Retina (tissue), 1 donor: ENCODE results near the gene MESD.

Source experiments
- DNase-seq: peaks from one replicate; pipeline ENCODE4 v3.0.0-alpha.2; 2016

The MESD gene

DNA sequence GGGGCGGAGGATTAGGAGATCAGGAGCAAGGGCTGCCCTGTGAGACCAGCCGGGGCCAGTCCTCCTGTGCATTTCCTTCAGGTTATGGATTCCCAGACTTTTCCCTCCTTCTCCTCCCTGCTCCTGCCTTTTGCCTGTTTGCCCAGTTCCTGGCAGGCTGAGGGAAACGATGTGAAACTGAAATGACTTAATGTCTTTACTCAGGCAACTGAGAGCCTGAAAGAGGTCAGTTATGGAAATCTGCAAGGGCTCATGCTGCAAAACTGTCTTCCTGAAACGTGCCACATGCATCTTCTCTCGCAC lies 57.2 kb downstream of the MESD start:
- DNase-seq, result no peak

DNA sequence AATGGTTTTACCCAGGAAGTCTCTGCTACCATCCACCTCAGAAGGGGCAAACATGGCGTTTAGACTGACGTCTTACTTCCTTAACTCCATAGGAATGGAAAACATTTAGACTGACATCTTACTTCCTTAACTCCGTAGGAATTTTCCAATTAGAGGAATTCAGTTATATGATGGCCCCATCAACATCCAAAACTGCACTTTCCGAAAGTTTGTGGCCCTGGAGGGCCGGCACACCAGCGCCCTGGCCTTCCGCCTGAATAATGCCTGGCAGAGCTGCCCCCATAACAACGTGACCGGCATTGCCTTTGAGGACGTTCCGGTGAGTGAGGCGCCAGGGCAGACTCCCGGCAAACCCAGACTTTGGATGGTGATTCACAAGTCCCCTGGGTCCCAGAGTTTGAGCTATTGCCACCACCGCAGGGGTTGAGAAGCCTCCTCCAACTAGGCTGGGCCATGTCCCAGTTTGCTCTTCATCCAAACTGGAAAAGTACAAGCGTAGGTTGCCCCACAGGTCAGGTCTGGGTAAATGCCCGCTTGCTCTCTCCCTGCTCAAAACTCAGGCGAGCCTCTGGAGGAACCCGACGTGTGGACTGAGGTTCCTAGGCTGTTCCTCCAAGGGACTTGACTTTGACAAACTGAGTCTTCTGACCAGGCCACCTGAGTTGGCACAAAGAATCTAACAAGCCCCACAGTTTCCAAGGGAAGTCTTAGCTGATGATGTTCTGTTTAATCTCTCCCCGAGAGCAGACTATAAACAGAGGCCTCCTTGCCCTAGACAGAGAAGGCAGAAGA lies 57.7 kb downstream of the MESD start:
- DNase-seq, result no peak

DNA sequence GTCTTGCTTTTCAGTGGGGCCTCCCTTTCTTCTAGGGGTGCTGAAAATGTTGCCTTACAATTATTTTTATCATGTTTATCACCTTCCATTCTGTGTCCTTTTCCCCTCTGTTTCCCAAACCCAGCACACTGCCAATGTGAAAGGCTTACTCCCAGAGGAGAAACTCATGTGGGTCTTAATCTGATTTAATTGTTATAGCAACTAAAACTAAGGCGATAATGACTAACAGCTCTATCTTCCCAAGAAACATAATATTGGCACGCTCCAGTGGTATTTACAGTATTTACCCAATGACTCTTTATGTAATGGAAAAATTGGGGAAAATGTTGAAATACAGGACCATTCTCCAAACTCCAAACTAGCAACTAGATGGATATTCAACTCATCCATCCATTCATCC lies 58.4 kb downstream of the MESD start:
- no peak for DNase-seq

DNA sequence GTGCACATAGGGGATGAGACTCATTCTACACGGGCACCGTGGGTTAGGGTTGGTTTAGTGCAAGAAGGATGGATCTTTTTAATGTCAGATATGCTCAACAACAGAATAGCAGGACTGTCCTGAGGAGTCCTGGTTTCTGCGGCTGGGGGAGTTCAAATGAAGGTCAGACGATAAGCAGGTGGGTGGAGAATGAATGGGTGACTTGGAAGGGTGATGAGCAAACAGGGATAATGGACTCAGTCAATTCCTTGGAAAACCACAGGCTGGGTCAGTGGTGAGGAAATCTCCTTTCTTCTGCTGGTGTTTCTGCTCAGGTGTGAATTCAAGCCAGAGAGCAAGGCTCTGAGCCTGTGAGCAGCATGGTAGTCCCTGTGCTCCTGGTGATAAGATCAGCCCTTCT lies 59.9 kb downstream of the MESD start:
- DNase-seq, result no peak

DNA sequence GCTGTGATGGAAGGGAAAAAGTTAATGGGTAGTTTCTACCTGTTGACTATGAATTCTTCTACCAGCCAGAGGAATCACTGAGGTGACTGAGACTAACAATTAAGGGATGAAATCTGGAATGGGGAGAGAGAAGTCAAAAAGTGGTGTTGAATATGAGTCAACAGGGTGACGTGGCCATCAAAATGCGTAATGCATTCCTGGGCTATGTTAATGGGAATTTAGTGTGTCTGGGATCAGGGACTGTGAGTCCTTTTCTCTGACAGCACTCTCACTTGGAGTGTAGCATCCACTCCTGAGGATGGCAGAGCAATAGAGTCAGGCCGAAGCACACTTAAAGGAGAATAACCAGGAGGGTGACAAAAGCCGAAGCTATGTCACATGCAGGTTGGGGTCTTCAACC lies 60.4 kb downstream of the MESD start:
- no peak for DNase-seq

DNA sequence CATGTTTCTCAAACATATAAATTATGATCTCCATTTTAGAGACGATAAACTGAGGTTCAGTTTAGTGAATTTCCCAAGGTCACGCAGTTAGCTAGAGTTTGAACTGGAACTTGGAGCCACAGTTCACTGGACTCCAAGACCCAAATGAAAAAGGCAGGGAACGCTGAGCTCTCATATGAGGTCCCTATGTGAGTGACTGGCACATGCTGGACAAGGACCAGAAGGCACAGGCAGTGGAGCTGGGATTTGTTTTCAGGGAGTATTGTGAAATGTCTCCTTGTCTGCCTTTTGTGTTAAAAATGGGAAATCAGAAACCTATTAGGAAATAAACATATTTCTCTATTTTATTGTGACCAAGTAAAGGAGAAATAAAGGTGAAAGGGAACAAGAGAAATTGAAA lies 63.5 kb downstream of the MESD start:
- DNase-seq, result no peak

DNA sequence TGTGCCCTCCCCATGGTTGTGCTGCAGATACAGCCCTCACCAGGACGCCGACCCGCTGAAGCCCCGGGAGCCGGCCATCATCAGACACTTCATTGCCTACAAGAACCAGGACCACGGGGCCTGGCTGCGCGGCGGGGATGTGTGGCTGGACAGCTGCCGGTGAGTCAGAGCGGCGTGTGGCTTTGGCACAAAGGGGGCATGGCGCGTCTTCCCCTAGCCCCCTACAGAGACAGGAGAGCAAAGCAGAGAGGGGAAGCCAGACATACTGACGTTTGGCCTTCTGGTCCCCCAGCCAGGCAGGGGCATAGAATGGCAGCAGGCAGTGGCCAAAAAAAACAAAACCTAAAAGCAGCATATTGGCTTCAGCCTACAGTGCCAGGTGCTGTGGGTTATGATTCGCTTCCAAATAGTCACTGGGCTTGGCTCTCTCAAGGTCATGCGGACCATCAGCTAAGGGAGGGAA lies 64.0 kb downstream of the MESD start:
- DNase-seq, result no peak

DNA sequence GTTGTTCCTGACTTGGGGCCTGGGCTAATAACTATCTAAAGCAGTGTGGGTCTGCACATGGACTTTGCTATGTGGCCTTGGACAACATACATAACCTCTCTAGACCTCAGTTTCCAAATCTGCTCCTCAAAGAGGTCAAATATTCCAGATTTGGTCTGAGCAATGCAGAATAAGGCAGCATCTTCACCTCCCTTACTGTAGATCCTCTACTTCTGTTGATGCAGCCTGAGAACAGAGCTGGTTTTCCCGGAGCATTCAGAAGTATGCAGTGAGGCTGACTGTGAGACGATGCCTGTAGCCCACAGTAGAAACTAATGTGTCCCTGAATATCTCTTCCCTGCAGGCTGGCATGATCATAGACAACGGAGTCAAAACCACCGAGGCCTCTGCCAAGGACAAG lies 65.3 kb downstream of the MESD start:
- DNase-seq, result no peak

DNA sequence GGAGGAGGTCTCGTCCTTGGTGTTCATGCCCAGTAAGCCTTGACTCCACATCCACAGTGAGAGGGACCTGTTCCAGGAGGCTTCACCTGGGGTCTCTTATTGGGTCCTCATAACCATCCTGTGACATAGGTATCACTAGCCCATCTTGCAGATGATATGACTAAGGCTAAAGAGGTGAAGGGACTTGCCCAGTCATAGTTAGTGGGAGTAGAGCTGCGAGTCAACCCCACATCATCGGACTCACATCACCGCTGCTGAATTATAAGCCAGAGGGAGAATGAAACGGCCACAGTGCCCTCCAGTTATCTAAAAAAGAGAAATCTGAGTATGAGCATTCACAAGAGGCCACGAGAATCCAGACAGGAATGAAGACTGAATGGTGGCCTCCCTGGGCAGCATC lies 66.0 kb downstream of the MESD start:
- no peak for DNase-seq

DNA sequence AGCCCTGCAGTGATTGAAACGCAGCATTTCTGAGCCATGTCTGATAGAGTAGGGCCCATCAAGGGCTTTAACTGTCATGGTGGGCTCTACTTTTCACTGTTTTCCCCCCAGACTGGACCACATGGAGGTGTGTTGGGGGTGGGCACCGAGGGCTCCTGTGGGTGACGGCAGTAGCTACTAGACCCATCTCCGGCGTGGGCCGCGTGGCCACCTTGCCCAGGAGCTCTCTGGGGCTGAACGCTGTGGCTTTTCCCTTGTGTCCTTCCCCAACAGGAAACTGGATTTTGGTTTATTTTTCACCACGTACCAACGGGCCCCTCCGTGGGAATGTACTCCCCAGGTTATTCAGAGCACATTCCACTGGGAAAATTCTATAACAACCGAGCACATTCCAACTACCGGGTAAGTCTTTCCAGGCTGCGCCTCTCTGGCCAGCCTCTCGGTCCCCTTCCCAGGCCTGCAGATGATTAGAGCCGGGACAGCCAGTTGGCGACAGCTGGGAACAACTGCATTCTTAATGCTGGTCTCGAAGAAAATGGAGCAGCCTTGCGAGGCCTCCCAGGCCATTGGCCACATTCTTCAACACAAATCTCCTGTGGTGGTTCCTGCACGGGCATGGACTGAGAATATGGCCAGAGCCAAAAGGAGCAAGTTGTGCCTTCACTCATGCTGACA lies 67.7 kb downstream of the MESD start:
- DNase-seq, result no peak

DNA sequence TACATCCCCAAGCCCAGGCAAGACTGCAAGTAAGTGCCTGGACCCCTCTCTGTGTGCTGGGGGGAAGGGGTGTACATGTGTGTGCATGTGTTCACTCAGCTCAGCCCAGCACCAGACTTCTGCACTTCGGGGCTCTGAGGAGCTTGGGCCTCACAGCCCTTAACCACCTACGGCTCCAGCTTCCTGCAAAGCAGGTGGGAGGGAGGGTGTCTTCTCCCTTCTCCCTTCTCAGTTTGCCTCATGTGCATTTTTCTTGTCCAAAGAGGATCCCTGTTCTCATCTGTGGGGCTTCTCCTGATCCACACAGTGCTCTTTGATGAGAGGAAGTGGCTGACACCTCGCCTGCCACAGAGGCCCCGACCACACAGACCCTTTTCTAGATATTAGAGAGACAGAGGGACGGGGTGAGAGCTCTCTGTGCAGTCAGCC lies 69.3 kb downstream of the MESD start:
- DNase-seq, result no peak

DNA sequence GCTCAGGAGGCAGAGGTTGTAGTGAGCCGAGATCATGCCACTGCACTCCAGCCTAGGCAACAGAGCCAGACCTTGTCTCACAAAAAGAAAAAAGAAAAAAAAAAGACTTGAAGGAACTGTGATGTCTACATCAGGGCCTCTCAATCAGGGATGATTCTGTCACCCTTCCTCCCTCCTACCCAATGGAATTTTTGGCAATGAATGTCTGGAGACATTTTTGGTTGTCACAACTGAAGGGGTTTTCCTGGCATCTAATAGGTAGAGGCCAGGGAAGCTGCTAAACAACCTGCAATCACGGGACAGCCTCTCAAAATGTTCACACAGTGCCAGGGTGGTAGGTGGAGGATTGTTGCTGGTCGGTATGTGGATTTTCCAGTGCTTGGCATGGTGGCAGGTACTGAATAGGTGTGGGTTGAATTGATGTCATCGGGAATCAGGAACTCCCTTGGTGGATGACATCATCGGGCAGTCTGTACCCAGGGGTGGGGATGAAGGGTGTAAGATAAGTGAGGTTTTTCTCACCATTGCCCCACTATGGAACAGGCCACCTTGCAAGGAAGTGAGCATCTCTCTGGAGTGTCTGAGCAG lies 71.3 kb downstream of the MESD start:
- DNase-seq, result no peak

DNA sequence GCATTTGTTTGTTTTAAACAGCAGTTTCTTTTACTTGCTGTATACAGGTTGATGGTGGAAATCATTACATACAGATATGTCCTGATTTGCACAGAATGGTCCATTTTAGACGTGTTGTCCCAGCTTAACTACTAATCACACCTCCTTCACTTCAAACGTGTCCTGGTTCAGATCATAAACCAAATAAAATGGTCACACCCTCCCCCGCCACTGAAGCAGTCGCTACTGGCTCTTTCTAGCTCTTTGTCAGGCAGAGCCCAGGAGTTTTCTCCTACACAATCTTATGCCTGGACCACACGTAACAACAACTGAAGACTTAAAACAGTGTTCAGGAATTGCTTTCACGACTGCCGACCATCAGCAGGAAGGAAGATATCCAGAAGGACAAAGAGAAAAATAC lies 73.6 kb downstream of the MESD start:
- DNase-seq, result no peak

DNA sequence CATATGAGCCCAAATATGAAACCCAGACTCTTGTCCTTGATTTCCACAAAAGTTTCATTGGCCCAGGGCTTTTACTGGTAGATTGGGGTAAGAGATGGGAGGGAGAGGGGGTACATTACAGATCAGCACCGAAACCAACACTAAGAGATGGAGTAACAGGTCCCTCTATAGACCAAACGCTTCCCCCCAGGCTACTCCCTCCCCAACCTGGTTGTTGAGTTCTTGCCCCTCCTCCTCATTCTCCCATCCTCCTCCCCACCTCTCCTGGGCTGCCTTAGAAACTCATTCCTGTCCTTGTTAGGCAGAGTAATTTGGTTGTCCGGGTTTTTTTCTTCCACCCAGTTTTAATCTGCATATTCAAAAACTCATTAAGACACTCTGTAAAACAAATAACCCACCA lies 74.1 kb downstream of the MESD start:
- no peak for DNase-seq

DNA sequence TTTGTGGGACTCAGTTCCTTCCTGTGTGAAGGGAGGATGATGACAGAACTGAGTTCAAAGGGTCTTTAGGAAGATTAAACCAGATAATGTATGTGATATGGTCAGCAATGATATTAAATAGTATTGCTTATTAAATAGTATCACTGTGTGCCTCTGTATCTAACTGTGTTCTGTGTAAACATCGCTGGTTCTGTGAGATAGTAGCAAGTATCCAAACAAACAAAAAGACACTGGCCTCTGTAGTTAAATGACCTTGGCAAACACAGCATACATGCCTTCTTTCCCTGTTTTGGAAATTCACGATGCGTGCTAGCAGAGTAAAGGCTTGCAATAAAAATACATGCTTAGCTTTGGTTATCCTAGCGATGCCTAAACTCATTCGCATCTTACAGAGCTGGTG lies 76.1 kb downstream of the MESD start:
- DNase-seq, result no peak

DNA sequence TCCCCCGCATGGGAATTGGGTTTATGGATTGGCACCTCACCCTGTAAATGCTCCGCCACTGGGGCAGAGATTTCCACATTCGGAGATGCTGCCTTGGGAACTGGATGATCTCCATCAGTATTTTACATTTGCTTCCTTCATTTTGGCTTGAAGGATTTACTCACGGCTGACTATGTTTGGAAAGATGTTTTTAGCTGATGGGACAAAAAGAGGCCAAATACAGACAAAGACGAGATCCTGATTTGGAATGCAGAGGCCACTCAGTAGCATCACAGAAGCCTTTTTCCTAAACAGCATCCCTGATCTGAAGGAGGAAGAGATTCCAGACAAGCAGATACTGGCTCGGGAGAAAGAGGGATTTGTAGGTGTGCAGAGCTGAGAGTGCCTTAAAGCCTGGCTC lies 76.9 kb downstream of the MESD start:
- DNase-seq, result no peak

DNA sequence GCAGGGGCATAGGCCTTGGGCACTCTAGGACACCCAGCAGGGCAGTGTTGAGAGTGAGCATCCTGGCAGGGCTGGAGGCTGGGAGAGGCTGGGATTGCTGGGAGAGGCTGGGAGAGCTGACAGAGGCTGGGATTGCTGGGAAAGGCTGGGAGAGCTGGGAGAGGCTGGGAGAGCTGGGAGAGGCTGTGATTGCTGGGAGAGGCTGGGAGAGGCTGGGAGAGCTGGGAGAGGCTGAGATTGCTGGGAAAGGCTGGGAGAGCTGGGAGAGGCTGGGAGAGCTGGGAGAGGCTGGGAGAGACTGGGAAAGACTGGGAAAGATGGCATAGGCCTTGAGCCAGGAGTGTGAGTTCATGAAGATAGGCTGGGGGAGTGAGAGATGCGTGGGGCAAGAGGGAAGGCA lies 77.8 kb downstream of the MESD start:
- no peak for DNase-seq

DNA sequence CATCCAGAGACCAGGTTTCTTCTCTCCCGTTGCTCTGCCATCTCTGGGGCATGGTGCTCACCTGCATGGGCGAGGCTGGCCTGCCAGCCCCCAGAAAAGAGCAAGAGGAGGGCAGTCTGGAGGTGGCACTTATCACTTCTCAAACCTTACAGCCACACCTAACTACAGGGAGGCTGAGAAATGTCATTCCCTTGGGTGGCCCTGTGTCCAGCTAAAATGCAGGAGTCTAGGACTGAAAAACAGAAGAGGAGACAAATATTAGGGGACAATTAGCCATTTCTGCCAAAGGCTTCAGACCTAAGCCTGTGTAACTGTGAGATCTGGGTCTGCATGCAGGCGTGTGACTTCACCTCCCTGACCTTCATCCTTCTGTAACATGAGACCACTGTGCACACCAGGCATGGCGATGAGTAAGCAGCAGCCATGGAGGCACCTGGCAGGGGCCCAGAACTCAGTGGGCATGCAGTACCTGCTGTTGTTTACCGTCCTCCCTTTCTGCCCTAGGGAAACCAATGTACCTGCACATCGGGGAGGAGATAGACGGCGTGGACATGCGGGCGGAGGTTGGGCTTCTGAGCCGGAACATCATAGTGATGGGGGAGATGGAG lies 83.4 kb downstream of the MESD start:
- no peak for DNase-seq

DNA sequence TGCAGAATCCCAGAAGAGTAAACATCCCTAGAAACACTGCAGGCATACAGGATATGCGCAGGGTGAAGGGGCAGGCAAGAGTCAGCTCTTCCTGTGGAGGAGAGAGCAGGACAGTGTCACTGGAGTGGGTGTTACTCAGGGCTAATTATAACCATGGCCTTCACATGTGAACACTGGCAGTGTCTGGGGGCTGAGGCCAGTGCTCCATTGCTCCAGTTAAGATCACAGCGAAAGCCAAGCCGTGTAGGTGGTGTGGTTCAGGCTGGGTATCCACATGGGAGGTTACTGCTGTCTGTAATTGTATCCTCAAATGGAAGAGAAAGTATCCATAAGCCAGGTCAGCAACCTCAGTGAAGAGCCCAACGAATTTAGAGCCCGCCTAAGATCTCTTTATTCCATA lies 84.6 kb downstream of the MESD start:
- DNase-seq, result no peak

DNA sequence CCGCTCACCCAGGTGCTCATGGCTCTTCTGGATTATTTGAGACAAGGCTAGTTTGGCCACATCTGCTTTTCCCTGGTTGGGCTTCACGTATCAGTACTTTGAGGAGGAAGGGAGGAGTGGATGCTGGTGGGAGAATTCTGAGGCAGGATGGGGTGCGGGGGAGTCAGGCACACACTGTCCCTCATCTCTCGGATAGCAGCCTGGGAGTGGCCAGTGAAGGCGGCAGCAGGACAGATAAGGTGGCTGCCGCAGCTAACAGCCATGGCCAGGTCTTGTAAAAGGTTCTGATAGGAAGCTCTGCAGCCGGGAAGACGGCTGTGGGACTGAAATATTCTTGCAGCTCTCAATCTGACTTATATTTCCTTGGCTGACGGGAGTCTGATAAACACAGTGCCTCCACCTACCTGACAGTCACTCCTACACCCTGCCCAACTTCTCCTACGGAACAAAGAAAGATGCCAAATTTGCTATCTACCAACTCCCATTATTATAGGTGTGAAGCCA lies 87.3 kb downstream of the MESD start:
- DNase-seq, result no peak

DNA sequence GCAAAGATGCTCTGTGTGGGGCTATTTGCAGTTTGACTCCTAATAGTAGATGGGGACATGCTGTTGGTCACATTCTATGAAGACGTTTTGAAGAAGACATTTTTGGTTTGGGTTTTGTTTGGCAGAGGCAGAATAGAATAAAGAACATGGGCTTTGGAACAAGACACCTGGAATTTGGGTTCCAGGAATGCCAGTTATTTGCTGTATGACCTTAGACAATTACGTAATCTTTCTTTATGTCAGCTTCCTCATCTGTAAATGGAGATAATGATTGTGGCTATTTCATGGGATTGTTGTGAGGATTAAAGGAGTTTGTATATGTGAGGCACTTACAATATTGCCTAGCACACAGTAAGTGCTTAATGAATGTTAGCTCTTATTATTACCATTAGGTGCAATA lies 91.6 kb downstream of the MESD start:
- no peak for DNase-seq
